COLO668 (cell line): ENCODE data around the gene KCMF1.

Experiments
- DNase-seq: peaks from one replicate; lab custom pipeline; 2025; ENCODE audit not compliant: unreplicated experiment; lab: John Stamatoyannopoulos, UW

KCMF1 gene

DNA sequence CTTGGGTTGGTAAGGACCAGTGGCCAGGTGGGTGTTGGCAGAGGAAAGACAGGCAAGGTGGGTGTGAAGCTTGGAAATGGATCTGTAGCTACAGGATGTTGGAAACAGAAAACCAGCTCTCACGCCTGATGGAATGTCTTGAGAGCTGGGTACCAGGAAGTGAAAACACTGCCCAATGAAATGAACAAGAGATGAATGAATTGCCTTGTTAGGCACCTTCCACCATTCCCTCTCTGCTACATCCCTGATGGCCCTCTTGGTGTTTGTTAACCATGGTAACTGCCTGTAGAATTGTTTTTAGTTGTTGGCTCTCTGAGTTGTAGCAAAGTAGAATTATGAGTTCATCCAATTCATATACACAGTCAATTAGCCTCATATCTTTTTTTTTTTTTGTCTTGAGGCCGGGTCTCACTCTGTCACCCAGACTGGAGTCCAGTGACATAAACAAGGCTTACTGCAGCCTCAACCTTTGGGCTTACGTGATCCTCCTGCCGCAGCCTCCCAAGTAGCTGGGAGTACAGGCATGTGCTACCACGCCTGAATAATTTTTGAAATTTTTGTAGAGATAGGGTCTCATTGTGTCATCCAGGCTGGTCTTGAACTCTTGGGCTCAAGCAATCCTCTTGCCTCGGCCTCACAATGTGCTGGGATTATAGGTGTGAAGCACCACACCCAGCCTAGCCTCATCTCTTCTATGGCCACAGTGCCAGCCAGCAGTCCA lies 9.5 kb downstream of the KCMF1 start:
- DNase-seq: no peak

DNA sequence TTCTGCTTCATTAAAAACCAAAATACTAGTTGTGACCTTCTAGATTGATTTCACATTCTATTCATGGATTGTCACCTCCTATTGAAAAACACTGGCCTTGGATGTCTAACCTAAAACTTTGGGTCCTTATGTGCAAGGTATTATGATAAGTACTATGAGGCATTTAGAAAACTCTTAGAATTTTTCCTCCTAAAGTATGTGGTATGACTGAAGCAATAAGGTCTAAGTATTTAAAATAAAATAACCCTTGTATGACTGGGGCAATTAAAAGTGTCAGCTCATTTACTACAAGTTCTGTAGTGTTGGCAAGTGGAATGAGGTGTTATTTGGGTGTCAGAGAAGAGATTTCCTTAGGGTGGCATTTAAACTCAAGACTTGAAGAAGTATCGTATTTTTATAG lies 15.1 kb downstream of the KCMF1 start:
- DNase-seq: no peak

DNA sequence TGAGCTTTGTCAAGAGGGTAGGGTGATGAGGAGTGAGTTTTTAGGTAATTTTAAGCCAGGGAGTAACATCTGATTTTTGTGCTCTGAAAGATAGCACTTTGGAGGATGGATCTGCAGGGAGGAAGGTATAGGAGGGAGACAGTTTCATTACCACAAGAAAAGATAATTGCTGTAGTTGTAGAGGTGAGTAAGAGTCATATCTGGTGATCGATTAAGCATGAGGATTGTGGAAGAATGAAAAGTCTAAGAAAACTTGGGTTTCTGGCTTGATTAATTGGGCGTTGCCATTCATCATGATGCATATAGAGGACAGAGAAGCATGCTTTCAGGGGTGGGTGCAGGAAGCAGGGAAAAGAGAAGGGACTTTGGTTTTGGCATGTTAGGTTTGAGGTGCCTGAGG lies 18.5 kb downstream of the KCMF1 start:
- DNase-seq: no peak

DNA sequence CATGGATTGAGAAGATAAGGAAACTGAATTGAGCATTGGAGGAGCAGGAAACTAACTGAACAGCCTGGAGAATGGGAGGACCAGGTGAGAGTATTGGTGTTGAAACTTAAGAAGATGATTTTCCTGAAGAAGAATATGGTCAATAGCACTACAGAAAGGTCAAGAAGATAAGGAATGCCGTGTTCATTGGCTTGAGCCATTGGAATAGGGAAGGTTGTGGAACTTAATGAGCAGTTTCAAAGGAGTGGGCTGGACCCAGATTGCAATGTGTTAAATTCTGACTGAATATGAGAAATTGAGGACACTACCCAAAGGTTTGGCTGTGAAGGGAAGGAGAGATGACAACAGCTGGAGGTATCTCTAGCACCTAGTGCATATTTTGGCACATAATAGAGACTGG lies 19.0 kb downstream of the KCMF1 start:
- no peak for DNase-seq

DNA sequence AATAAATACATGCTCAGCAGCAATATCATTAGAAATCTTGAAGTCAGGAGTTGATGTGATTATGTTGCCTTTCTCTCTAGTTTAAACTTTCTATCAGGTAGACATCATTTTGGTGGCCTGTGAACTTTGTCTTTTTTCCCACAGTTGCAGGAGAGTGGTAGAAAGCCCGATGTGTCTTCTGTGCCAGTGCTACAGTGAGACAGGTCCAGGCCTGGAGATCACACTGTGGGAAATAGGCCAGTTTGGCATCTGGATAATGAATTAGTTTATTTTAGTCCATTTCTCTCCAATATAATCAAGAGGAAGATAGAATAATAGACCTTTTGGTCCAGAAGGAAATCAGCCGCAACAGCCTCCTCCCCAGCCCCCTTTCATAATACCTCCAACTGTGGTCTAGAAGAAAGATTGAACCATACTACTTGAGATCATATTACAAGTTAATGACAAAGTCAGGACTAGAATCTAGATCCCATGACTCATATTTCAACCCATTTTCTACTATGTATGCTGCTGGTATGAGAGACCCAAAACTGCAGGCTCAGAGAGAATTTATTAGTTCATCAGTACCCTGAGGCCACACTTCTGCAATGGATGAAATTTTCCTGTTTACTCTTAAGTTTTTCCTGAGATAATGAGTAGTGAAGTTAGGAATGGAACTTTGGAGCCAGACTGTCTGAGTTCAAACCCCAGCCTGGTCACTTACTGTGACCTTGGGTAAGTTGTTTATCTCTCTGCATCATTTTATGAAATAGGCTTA lies 20.6 kb downstream of the KCMF1 start:
- no peak for DNase-seq

DNA sequence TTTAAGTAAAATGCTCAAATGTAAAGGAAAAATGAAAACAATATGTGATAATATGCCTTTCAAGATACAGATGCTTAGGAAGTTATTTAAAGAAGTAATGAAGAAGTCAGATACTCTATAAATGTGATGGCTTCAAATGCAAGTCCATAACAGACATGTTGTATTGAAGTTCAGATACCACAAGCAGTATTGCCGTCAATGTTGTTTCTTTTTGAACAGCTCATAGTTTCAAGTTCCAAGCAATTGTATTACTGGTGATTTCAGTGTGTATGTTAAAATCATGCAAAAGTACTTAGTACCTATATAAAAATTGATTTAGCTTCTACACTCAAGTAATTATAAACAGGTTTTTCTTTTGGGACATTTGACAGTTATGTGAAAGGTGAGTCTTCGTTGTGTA lies 24.9 kb downstream of the KCMF1 start:
- no peak for DNase-seq

DNA sequence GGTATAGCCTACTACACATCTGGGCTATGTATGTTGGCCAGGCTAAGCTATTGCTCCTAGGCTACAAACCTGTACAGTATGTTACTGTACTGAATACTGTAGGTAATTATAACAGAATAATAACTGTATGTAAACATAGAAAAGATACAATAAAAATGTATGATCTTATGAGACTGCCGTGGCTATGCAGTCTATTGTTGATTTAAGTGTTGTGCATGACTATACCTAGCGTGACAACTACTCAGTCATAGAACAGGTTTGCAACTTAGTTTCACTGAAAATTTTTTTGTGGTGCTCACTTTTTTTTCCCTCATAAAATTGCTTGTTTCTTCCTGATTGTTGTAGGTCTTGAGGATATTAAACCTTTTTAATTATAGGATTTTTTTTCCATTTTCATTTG lies 25.9 kb downstream of the KCMF1 start:
- no peak for DNase-seq

DNA sequence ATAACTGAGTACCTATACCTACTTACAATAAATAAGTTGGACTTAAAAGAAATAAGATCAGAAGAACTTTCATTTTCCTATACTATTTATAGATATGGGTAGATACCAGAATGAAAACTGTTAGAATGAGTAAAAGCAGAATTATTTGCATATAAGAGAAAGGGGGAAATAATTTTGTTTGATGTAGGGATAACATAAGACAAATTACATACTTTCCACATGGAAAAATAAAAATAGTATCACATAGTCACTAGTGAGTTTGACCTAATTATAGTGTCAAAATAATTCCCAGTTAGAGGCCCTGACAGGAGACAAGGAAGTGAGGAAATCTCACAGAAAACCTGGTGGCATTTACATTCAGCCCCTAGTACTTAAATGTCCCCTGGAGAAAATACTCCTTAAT lies 28.6 kb downstream of the KCMF1 start:
- no peak for DNase-seq

DNA sequence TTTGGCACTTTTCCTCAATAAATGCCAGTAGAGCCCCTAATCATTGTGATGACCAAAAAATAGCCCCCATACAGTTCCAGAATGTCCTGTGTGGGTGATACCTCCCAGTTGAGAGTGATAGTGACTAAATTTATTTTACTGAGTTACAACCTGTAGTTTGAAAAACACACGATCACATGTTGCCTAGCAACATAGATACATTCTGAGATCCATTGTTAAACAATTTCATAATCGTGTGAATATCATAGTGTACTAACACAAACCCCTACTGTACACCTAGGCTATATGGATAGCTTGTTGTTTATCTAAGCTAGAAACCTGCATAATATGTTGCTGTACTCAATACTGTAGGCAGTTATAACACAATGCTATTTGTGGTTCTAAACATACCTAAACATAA lies 30.6 kb downstream of the KCMF1 start:
- no peak for DNase-seq

DNA sequence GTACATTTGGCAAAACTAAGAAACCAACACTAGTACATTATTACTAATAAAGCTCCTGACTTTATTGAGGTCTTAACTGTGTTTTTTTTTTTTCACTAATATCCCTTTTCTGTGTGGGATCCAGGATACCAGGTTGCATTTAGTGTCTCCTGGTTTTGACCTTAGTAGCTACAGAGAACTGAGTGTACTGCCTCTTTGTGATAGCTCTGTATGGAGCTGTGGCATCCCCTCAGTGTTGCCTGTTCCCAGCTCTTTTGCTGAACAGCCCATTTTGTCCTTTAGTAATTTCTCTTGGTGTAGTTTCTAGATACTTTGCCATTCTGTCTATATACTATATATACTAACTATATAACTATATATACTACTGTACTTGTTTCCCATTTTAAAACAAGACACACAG lies 31.6 kb downstream of the KCMF1 start:
- no peak for DNase-seq

DNA sequence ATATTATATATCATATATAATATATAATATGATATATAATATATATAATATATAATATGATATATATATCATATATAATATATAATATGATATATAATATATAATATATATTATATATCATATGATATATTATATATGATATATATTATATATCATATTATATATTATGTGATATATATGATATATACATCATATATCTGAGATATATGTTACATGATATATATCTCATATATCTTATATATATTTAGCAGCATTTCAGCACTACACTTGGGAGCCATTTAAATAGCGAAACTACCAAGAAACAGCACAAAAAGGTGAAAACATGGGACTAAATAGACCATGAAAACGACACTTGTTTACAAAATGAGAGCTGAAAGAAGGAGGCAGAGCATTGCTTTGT lies 37.3 kb downstream of the KCMF1 start:
- DNase-seq: no peak

DNA sequence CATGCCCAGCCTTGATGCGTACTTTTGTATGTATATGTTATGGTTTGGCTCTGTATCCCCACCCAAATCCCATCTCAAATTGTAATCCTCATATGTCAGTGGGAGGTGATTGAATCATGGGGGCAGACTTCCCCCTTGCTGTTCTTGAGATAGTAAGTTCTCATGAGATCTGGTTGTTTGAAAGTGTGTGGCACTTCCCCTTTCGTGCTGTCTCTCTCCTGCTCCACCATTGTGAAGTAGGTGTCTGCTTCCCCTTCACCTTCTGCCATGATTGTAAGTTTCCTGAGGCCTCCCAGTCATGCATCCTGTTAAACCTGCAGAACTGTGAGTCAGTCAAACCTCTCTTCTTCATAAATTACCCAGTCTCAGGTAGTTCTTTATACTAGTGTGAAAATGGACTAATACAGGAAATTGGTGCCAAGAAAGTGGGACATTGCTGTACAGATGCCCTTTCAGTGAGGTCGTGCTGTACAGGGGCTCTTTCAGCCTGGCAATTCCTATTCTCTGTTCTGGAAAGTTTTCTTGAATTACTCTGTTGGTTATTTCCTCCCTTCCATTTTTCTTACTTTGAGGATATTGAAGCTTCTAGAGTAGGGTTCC lies 38.2 kb downstream of the KCMF1 start:
- DNase-seq: no peak

DNA sequence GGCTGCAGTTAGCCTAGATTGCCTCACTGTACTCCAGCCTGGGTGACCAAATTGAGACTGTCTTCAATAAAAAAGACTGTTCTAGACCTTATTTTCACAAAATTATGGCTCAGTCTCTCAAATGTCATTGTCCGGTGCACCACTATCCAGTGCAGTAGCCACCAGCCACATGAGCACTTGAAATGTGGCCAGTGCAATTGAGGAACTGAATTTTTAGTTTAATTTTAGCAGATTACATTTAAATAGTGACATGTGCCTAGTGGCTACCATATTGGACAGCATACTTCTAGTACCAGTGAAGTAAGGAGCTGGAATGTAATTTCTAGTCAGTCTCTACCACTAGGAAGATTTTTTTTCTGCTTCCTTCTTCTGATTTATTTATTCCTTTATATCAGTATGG lies 39.4 kb downstream of the KCMF1 start:
- no peak for DNase-seq

DNA sequence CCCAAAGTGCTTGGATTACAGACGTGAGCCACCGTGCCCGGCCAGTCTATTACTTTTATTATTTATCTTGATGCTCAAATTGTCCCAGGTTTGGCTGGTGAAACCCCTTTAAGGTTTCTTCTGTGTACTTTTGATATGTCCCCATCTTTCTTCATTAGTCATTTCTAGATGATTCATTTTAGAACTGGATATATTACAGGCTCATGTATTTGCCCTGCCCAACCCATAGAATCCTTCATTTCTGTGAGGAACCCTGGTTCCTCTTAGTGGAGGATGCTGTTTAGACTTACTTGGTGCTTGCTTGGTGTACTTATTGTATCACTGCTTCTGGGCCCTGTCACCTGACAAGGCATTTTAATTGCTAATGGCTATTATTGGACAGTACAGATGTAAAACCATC lies 40.1 kb downstream of the KCMF1 start:
- DNase-seq: no peak

DNA sequence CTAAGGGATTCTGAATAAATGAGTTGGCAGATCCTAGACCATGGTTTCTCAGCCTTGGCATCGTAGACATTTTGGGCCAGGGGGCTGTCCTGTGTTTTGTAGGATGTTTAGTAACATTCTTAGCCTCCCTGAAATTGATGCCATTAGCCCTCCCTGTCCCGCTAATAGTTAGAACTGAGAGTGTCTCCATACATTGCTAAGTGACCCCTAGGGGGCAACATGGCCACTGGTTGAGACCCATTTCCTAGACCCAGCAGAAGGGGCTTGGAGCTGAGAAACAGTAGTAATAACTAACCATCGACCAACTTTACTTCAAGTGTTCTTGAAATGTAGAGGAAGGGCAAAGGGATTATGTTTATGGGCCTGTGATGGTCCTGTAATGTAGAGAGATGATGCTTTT lies 40.8 kb downstream of the KCMF1 start:
- no peak for DNase-seq

DNA sequence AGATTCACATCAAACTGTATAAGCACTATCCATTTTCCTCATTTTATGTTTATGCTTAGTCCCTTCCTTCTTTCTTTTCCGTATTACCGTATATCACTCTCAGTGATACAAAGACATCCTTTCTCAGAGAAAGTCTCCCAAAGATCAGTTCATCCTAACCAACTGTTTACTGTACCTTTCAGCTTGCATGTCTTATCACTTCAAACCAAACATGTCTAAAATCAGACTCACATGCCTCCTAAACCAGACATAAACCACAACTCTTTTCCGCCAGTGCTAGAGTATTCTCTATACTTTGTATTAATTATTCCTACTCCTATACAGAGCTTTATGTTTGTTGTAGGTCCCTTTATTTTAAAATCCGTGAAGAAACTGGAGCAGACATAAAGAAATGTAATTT lies 41.5 kb downstream of the KCMF1 start:
- DNase-seq: no peak

DNA sequence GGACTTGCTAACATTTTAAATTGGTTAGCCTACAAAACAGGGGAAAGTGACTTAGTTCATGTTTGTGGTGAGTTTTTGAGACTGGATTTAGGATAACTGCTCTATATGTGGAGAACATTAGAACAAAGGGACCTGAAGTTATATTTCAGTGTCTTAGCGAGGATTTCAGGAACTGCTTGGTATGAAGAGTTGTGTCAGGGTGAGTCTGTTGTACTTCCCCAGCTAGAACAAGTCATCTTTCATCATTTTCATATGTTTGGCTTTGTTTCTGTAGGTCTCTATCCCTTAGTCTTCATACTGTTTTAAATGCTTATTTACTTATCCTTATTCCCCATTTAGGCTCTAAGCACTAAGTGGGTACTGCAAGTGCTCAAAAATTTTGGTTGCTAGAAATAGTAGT lies 41.9 kb downstream of the KCMF1 start:
- DNase-seq: no peak

DNA sequence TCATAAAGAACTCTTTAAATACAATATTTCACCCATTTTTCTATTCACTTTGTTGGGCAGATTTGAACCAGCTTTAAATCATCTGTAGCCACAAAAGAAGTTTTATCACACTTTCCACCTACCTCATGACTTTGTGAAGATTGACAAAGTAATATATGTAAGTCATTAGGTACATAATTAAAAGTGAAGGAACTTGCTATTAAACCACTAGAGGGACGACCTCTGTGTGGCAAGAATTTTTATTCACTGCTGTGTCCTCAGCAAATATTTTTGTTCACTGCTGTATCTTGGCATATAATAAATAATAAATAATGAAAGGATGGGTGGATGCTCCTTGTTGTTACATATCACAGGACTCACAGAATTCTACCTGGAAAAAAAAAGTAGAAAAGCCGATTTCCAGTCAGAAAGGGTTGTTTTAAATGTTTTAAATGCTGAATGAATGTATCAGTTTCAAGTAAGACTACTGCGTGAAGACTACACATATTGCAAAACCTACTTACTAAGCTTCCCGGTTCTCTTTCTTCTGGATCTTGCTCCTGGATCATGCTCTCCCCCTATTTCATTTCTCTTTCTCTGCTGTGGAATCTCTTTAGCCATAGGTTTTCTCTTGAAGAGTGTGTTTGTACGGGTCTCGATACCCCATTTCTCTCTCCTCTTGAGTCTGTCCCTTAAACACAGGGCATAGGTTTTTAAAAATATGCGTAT lies 44.8 kb downstream of the KCMF1 start:
- no peak for DNase-seq

DNA sequence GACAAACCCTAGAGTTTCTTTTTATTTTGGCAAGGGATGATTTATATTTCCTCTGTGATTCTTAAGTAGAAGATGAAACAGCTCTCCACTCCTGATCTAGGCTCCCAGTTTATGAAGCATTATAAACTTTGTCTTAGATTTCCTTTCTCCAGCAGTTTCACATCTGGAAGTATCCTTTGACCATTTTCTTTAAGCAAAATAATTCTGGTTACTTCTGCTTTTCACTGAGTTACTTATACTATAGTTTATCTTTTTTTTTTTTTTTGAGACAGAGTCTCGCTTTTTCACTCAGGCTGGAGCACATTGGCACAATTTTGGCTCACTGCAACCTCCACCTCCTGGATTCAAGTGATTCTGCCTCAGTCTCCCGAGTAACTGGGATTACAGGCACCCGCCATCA lies 45.5 kb downstream of the KCMF1 start:
- DNase-seq: no peak

DNA sequence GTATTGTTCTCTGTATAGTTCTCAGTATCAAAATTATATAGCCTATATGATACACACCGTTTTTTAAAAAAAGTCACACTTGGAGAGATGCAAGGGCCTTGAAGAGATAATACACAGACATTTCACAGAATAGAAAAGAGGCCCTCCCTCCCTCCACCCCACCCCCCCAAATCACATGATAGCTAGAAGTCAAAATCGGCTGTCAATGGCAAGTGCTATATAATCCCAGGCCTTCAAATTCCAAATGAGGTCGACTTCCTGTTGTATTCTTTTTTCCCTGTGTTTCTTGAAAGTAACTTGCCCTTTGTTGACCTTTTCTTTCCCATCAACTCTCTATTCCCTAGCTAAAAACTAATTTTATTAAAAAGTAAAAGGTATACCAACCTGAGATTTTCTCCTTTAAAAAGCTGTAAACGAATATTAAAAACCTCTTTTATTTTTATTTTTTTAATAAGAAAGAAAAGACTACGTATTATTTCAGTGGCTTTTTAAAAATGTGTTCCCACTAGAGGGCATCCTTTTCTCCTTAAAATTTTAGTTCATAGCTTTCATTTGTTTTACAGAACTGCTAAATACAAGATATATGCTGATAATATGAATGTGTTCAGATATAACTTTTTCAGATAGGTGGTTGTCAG lies 46.6 kb downstream of the KCMF1 start:
- DNase-seq: no peak

DNA sequence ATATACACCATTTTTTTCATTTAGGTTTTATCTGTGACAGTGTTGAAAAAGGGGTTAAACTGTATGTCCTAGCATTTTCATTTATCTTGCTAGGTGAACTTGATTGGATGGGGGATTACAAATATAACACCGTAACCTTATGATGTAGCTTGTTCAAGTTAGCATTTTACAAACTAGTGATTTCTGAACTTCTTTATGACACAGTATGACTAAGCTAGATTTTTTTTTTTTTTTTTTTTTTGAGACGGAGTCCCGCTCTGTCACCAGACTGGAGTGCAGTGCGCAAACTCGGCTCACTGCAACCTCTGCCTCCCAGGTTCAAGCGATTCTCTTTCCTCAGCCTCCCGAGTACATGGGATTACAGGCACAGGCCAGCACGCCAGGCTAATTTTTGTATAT lies 47.1 kb downstream of the KCMF1 start:
- DNase-seq: no peak
